AG08396 (cell line): ENCODE data around the gene MTERF4.
"Not testable (repeated sequence)": the region's sequence is repeated elsewhere in the genome, so short reads cannot be mapped to it uniquely, and the experiment has no call there.

Experiments used
- DNase-seq: peaks from one replicate; pipeline ENCODE4 v3.0.0; 2012; ENCODE audit warnings: low spot score, mixed read lengths

MTERF4 gene

DNA sequence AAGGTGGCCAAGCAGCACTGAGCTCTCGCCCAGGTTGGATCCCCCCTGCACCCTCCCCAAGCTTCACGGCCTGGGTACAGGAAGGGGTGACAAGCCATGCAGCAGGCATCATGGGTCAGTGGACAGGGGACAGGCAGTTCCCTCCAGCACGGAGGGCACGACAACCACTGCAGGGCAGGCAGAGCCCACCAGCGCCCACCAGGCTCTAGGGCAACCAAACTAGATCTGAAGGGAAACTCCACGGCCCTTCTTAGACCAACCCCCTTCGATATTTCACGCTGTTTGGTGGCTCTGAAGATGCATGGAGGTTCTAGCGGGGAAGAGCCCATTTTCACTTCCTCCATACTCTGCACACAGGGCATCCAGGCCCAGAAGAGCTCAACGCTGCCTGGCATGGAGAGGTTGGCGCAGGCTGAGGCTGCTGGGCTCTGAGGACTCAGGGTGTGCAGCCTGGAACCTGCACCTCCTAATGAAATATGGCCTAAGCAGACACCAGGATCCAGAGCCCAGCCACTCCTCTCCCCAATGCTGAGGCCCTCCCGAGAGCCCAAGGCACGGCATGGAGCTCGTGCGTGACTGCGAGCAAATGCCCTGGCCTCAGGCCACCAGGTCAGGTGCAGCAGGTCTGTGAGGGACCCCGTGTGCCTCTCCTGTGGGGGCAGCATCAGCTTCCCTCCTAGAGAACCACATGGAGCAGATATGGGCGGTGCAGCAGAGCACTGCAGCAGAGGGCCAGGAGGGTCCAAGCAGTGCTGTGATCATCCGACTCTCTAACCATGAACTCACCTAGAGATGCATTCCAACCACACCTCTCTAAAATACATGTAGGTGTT is 8.7 kb upstream of the MTERF4 start:
- DNase-seq: no peak

DNA sequence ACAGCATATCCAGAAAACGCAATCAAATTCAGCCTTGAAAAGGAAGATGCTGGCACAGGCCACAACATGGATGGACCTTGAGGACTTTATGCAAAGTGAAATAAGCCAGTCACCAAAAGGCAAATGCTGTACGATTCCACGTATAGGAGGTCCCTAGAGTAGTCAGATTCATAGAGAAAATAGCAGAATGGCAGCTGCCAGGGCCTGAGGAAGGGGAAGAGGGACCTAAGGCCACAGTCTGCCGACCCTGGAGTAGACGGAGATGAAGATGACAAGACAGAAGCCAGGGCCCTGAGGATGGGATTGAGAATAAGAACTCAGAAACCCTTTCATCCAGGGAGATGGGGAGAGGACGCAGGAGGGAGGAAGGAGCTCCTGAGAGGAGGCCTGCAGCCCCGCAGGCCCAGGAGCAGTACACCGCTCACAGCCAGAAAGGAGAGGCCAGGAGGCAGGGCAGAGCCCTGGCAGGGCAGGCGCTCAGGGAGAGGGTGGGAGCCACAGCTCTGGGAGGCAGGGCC is 8.1 kb upstream of the MTERF4 start:
- no peak for DNase-seq

DNA sequence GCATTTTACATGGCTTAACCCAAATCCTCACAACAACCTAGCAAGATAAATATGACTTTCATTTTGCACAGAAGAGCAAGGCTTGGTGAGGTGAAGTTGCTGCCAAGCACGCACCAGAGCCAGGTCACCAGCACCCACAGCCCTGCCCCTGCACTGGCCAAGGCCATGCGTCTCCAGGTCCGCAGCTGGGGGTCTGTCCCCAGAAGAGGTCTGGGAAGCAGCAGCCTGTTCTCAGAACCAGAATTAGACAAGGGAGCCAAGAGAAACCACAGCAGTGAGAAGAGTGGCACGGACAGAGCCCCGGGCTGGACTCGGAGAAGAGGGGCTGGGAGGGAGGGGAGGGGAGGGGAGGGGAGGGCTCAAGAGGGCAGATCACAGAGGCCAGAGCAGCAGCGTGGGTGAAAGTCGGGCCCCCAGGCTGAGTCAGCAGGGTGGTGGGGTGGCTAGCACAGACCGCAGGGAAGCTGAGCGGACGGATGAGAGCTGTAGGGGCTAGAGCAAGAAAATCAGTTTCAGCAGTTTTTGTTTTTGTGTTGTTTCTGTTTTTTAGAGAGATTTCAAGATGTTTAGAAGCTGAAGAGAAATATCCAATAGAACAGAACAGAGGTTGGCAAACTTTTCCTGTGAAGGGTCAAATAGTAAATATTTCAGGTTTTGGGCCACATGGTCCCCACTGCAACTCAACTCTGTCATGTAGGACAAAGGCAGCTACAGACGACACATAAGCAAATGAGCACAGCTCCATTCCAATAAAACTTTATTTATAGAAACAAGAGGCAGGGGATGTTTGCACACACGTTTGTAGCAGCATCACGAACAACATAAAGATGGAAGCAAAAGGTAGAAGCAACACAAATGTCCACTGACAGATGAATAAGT is 7.4 kb upstream of the MTERF4 start:
- DNase-seq: no peak

DNA sequence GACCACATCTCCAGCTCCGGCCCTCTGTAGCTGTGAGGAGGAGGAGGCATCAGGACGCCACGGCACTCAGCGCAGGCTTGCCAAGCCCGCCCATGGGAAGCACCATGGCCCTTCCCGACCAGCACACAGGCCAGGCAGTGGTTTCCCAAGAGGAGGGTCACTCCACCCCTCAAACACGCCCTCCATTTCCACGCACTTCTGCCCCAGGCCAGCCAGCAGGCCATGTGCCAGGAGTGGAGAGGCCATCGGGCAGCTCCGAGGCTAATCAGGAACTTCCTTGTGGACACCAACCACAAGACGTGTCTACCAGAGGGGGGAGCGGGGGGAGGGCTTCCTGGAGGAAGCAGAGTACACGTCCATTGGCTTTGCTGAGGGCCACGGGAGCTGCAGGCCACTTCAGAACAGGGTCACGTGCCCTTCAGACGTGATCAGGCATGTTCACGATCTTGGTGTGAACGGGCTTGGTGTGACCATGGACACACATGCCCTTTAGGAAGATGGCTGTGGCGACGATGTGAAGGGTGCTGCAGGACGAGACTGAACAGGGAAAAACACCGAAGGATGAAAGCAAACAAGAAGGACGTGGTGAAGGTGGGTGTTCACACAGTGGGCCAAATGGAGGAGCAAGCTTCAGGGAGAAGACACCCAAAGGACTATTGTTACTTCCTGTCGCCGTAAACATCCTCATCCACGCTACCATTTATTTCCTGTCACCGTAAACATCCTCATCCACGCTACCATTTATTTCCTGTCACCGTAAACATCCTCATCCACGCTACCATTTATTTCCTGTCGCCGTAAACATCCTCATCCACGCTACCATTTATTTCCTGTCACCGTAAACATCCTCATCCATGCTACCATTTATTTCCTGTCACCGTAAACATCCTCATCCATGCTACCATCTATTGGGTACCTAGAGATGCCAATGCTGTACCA is 6.5 kb upstream of the MTERF4 start:
- DNase-seq: no peak

DNA sequence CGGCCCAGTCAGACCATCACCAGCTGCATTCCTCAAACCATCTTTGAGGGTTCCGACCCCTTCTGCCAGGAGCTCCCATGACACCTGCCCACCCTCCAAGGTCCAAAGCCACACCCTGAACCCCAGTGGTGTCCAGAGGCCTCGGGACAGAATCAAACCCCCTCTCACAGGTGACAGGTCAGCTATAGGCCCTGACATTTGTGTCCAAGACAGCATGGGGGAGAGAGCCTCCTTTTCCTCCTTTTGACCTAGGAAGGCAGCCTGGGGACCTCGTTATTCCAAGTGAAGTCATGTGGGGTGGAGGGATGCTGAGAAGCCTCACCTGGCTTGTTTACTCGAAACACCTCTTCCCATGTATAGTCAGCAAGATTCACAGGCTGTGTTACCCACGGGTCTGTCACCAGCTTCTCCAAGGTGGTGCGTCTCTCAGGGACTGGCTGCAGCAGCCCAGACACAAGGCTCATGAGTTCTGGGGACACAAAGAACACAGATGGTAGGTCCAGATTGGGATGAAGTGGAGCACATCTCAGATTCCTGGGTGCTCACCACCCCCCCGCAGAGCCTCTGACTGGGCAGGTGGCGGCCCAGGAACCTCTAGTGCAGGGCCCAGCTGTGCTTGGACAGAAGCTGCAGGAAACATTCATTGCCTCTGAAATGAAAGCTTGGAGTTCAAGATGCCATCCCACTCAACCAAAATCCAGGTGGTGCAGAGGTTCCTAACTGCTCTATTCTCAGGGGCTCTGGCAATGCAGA is 5.1 kb upstream of the MTERF4 start:
- no peak for DNase-seq

DNA sequence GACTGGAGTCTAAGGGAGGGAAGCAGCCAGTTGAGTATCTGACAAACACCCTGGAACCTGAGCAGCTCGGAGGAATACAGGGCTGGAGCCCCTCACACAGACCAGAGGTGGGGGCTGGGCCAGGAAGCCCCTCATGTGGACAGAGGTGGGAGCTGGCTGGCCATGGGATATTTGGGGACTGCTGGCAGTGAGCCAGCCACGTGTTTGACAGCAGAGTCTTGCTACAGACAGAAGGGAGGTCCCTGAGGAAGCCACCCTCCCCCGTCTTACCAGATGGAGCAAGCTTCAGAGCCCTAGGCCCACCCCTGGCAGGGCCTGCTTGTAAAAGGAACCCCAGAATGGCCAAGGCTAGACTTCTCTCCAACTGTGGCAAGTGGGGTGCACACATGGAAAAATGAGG is 3.6 kb upstream of the MTERF4 start:
- no peak for DNase-seq

DNA sequence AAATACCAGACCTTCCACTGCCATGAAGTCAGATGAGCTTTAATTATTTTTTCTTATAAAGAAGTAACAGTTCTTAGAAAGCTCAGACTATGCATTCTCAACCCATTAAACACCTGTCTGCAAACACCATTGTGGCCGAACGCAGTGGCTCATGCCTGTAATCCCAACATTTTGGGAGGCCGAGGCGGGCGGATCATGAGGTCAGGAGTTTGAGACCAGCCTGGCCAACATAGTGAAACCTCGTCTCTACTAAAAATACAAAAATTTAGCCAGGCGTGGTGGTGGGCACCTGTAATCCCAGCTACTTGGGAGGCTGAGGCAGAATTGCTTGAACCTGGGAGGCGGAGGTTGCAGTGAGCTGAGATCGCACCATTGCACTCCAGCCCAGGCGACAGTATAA is 2.5 kb upstream of the MTERF4 start:
- not testable (repeated sequence) for DNase-seq

DNA sequence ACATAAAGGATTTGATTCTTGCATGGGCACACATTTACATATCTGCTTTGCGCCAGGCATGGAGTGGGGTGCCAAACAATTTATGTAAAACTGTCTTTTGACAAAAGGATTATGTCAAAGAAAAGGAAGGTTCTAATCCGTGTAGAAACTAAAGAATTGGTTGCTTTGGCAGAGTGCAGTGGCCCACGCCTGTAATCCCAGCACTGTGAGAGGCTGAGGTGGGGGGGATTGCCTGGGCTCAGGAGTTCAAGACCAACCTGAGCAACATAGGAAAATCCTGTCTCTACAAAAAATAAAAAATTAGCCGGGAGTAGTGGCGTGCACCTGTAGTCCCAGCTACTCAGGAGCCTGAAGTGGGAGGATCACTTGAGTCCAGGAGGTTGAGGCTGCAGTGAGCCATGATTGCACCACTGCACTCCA is 1.1 kb upstream of the MTERF4 start:
- no peak for DNase-seq

DNA sequence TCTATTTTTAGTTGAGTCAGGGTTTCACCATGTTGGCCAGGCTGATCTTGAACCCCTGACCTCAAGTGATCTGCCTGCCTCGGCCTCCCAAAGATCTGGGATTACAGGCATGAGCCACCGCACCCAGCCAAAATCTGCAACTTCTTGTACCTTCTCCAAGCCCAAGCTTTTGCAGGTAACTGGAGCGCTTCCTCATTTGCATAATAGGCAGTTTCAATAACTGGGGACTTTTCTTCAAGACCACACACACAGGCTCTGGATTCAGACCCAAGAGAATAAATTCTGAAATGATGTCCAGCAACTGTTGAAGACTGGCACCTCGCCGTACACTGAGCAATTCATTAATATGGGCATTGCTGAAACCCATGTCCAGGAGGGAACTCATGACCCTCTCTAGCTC is 2.8 kb downstream of the MTERF4 start:
- DNase-seq: no peak

DNA sequence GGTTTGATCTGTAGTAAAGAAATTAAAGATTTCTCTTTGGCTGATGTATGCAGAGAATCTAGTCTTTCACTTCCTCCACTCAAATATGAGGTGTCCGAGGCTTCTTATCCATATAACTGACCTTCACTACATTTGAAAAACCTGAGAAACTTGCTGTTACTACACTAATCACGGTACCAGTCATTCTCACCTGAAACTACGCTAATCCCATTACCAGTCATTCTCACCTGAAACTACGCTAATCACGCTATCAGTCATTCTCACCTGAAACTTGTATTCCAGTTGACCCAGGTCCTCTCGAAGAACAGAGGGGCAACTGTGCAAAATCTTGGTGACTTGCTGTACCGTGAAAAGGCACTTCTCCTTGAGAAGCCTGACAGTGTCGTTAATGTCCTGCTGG is 5.1 kb downstream of the MTERF4 start:
- DNase-seq: no peak

DNA sequence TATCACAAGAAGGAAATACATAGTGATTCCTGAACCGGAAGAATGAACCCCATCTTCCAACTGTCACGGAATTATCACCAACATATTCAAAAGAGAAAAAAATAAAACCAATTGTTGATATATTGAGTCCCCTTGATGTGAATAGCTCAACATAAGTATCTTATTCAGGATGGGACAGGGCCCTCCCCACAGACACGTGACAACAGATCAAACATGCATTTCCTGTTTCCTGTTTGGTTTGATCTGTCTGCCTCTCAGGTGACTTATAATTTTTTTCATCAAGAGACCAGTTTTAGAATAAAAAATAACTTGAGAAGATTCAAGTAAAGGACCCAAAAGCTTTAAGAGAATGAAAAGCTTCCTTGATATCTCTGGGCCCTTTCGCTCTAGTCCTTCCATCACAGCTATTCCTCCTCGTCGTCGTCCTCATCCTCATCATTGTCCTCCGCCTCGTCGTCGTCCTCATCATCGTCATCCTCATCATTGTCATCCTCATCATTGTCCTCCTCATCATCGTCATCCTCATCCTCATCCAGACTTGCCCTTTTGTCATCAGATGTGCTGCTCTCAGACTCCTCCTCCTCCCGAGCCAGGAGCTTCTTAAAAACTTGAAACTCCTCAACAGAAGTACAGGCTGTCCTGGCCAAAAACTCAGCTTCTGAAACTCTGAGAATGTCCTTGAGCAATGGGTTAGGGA is 6.3 kb downstream of the MTERF4 start:
- no peak for DNase-seq

DNA sequence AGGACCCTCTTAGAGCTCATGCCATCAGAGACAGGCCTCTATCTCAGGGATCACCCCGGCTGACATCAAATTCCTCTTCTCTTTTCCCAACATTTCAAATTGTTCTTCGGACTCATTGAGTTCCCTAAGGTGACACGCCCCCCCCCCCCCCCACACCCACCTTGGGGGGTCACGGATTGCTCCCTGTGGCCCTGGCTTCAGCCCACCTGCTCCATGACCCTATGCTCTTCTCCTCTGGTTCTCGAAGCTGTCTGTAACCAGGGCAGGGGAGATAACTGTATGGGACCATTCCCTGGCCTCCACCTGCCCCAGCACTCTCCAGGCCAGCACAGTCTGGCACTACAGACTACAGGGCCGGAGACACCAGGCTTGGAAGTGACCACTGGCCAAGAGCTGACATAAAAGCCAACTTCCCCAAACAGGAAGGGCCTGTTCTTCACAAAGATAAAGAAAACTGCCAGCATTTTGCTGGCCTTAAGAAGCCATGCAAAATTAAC is 7.1 kb downstream of the MTERF4 start:
- no peak for DNase-seq

DNA sequence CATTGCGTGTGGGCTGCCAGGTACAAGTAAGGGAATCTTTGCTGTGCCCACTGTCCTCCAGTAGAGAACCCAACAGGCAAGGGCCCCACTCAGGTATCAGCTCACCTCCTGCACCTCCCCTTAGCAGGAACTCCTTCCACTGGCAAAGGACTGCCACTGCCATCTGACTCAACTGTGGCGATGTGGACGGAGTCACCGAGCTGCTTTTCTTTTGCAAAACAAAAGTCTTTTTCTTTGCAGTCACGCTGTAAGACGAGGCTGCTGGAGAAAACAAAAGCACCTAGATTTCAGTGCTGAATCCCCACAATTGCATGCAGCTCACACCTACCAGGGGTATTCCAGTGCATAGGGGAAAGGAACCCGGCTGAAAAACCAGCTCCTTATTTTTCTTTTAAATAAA is 7.9 kb downstream of the MTERF4 start:
- no peak for DNase-seq

DNA sequence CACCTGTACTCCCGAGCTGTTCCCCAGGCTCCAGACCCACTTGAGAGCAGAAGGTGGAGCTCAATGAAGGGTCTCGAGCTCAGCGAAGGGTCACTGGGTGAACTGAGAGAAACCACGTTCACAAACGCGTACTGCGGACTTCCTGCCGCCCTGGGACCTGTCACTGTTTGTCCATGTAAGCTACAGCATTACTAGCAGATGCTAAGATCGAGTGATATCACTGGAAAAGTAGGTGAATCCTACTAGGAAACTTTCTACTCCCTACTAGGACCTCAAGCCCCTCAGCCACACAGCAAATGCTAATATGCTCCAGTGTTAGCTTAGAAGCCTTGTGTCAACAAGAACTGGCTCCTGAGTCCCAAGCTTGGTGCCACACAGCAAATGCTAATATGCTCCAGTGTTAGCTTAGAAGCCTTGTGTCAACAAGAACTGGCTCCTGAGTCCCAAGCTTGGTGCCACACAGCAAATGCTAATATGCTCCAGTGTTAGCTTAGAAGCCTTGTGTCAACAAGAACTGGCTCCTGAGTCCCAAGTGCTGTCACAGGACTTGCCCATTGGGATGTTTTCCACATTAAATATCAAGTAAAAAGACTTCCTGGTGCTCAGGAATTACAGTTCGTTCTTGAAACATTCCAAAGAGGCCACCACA is 8.8 kb downstream of the MTERF4 start:
- DNase-seq: not testable (repeated sequence)

DNA sequence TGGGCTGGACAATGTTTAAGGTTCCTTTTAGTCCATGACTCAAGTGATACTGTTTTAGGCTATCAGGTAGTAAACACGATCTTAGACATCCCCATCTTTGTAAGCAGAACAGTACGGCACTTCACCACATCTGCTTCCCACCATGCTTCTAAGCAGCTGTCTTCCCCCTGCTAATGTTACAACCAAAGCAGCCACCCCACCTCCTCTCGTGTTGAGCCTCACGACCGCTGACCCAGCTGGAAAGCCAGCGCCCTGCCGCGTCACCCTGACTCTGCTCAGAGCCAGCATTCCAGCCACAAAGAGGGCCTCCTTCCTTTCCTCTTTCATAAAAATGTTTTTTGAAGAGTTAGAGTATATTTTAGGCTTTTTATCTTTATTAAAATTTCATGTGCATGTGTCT is 9.4 kb downstream of the MTERF4 start:
- no peak for DNase-seq

DNA sequence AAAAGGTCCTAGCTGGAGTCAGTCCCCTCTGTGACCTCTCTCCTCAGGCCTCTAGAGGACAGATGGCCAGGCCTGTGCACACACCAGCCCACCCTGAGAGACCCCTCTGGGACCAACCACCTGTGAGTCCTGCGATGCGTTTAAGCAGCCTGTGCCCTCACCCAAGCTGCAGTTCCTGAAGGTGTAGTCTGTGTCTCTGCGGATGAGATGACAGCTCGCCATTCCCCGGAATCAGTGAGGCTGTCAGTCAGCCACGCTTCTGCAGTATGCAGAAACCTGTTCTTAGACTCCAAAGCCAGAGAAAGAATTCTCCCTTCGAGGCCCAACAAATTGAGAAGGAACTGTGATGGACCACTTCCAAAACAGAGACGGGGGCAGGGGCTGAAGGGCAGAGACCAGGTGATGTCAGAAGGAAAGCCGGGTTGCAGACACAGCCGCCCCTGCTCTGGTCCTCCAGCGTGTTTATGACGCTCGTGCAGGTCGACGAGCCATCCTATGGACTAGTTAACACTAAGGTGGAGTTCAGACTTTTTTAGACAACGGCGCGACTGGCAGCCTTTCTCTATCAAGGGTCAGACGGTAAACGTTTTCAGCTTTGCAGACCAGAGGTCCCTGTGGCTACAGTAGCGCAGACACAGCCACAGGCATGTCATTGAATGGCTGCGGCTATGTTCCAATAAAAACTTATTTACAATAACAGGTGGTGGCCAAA is 10.2 kb downstream of the MTERF4 start:
- no peak for DNase-seq

DNA sequence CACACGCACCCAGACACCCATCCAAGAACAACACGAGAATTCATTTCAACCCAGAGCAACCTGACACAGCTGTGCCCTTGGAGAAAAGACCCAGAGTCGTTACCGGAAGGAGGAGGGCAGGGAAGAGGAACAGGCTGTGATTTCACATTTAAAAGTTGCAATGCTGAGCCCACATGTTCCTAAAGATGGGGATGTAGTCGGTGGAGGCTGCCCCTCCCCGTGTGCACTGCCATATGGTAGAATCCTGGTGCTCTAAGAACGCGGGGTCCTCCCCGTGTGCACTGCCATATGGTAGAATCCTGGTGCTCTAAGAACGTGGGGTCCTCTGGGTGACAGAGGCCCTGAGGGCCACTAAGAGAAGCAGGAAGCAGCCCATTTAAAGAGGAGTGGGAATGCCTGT is 10.9 kb downstream of the MTERF4 start:
- DNase-seq: no peak

DNA sequence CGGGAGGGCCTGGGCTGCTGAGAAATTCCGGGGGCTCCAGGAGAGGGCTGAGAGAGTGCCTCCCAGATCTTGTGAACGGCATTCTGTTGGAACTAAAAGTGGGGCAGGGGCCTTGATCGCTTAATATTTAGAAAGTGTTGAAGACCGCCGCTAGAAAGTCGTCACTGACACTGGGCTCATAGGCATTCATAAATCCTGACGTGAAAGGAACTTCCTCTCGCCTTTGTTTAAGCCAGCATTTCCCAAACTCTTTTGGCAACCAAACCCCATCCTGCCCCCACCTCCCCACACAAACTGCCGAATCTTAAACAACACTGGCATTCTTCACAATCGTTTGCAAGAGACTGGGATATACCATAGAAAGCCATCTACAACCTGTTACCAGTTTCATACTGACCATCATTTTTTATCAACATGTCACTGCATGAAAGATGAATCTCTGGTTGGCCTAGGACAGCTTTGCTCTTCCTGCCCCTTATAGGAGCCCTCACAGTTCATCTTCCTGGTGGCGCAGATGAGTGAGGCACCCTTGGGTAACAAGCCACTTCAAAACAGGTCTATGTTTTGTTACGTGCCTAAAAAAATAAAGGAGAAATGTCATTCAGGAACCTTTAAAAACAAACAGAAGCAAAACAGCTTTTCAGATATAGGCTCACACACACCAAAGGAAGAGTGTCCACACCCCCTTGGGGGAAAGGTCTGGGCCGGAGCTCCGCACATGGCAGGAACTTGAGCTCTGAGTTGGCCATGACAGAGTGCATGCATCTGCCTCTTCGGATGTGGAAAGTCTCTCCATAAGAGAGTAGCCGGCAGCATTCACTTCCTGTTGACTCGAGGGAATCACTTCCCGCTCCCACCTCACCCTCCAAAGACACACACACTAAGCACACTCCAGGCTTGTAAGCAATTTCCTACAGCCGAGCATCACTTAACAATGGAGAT is 13.0 kb downstream of the MTERF4 start:
- DNase-seq: no peak
